HG03565 (cell line): ENCODE data around the gene EMP2.
"Not testable (repeated sequence)": the region's sequence is repeated elsewhere in the genome, so short reads cannot be mapped to it uniquely, and the experiment has no call there.

Experiments
- ATAC-seq: cut with Tn5 transposase; IDR thresholded peaks from one replicate; pipeline ENCODE4 v1.9.1; 2021; ENCODE audit warnings: mild to moderate bottlenecking, moderate library complexity; ENCODE audit not compliant: unreplicated experiment

The EMP2 gene

GRCh38 chr16:10554569-10554968 lies 25.8 kb downstream of the EMP2 start:
- no peak for ATAC-seq

DNA sequence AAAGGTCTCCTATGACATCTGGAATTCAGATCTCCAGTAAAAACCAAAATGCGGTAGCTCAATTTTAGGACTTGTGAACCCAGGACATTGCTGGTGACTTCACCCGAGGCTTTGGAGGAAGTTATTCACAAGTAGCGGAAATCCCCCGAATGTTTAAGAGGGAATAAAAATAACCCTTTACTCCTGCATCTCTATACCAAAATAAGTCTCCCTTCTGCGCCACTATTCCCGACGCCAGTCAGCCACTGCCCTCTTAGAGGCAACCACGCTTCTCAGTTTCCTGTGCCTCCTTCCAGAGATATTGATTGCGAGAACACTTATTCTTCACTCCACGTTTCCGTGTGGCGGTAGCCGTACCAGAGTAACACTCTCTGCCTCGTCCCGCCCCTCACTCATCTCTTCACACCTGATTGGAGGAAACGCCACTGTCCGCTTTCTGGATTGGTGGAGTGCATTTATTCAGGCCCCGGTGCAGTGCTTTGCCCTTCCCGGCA lies 27.4 kb downstream of the EMP2 start:
- peak; percentile 96 for ATAC-seq

- no peak for ATAC-seq
Observed at GRCh38 chr16:10552281-10552680, 28.1 kb downstream of the EMP2 start.

- no peak for ATAC-seq
Observed at GRCh38 chr16:10551881-10552280, 28.5 kb downstream of the EMP2 start.

DNA sequence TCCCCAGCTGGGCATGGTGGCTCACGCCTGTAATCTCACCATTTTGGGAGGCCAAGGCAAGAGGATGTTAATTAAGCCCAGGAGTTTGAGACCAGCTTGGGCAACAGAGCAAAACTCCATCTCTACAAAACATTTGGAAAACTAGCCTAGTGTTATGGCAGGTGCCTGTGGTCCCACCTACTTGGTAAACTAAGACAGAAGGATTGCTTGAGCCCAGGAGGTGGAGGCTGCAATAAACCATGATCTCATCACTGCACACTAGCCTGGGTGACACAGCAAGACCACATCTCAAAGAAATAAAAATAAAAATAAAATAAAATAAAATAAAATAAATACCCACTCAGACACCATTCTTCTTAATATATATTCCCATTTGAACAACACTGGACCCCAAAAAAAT lies 32.0 kb downstream of the EMP2 start:
- no peak for ATAC-seq

DNA sequence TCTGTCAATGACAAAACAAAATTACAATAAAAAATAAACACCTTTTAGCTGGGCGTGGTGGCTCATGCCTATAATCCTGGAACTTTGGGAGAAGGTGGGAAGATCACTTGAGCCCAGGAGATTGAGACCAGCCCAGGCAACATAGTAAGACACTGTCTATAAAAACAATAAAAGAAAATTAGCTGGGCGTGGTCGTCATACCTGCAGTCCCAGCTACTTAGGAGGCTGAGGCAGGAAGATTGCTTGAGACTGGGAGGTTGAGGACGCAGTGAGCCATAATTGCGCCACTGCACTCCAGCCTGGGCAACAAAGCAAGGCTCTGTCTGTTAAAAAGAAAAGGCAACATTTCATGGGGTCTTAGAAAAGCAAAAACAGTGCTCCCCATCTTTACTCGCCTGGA lies 32.7 kb downstream of the EMP2 start:
- no peak for ATAC-seq

DNA sequence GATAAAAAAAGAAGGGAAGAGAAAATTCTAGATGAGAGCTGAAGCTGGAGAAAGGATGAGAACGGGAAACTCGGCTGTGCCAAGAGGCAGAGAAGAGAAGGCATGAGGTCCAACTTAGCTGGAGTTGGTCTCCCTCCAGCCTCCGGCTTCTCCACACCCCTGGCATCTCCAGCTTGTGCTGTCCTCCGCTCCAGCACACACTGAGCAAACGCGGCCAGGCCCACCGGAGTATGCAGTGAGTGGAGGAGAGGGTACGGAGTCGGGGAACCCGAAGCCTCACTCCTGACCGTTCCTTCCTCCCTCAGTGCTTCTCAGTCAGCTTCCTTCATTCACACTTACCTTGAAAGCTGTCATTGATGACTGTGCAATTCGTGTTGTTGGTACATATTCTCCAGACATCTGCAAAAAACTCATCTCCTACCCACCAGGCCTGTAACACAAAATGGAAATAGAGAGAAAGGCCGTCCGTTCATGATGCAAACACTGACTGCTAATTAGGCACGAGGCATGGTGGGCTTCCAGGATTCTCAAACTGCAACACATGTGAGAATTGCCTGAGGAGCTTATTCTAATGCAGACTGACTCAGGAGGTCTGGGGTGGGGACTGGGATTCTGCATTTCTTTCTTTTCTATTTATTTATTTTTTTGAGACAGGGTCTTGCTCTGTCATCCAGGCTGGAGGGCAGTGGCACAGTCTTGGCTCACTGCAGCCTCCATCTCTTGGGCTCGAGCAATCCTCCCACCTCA lies 37.0 kb downstream of the EMP2 start:
- ATAC-seq, result no peak

DNA sequence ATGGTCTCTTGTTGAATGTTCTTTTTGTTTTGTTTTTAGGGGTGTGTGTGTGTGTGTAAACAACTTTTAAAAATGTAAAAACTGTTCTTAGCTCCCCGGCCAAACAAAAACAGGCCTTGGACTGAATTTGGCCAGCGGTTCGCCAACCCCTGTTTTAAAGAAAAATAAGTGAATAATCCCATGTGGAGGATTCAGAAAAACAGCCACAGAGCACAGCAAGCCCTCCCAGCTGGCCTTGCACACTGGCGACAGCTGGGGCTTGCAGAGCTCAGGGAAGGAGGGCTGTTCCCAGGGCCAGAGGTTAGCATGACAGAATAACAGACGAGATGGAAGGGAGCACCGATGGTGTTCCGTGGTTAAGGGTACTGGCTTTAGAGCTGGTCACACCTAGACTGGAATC lies 39.0 kb downstream of the EMP2 start:
- no peak for ATAC-seq

GRCh38 chr16:10539793-10540192 lies 40.6 kb downstream of the EMP2 start:
- ATAC-seq, result no peak

DNA sequence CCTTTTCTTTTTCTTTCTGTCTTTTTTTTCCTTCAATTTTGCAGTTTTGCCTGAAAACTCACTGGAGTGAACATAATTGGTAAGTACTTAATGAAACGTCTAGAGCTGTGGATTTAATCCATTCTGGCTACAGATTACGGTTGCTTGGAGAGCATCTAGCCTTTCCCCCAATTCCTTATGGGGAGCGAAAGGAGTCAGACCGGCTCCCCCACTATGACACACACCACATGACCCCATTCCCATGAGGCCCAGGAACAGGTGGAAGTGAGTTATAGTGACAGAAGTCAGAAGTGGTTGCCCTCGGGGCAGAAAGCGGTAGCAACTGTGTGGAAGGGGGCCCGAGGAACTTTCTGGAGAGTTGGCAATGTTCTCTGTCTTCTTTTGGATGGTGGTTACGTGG lies 41.2 kb downstream of the EMP2 start:
- ATAC-seq, result no peak

GRCh38 chr16:10538583-10538982 lies 41.8 kb downstream of the EMP2 start:
- ATAC-seq, result no peak

DNA sequence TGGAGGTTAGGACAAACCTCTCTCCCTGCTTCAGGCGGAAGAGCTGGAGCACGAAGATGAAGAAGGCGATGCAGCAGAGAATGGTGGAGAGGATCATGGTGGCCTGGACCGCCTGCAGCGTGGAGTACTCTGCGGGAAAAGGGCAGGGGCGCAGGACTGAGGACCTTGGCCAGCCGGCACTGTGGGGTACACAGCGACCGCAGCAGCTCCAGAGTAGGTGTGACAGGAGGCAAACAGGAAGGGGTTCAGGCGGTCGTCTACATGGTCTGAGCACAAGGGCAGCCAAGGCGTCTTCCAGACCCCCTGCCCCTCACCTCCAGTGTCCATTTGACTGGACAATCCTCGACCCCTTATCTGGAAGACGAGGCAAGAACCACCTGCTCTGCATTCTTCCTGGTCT lies 42.5 kb downstream of the EMP2 start:
- no peak for ATAC-seq

- ATAC-seq, result no peak
Observed at GRCh38 chr16:10536814-10537389, 43.5 kb downstream of the EMP2 start.

DNA sequence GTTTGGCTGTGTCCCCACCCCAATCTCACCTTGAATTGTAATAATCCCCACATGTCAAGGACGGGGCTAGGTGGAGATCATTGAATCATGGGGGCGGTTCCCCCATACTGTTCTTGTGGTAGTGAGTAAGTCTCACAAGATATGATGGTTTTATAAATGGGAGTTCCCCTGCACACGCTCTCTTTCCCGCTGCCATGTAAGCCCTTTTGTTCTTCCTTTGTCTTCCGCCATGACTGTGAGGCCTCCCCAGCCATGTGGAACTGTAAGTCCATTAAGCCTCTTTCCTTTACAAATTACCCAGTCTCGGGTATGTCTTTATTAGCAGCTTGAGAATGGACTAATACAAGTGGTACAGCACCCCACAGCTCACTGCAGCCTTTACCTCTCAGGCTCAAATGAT lies 44.1 kb downstream of the EMP2 start:
- not testable (repeated sequence) for ATAC-seq

DNA sequence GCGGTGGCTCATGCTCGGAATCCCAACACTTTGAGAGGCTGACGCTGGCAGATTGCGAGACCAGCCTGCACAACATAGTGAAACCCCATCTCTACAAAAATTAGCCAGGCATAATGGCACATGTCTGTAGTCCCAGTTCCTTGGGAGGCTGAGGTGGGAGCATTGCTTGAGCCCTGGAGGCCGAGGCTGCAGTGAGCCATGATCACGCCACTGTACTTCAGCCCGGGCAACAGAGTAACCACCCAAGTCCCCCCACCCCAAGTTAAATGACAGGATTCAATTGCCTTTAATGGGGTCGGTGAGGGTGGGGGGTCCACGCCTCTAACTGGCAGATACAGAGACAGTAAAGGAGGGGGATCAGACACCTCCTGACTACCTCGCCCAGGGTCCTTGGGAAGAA lies 44.9 kb downstream of the EMP2 start:
- no peak for ATAC-seq

- ATAC-seq, result no peak
Observed at GRCh38 chr16:10534748-10535147, 45.6 kb downstream of the EMP2 start.

DNA sequence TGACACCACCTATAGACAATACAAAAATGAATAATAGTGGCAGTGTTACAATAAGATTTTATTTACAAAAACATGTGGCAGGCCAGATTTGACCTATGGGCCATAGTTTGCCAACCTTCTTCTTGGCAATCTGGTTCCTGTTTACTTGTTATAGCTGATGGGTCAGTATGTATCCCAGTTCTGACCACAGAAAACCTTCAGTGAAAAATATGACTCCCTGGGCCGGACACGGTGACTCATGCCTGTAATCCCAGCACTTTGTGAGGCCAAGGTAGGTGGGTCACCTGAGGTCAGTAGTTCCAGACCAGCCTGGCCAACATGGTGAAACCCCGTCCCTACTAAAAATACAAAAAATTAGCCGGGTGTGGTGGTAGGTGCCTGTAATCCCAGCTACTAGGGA lies 46.8 kb downstream of the EMP2 start:
- not testable (repeated sequence) for ATAC-seq

DNA sequence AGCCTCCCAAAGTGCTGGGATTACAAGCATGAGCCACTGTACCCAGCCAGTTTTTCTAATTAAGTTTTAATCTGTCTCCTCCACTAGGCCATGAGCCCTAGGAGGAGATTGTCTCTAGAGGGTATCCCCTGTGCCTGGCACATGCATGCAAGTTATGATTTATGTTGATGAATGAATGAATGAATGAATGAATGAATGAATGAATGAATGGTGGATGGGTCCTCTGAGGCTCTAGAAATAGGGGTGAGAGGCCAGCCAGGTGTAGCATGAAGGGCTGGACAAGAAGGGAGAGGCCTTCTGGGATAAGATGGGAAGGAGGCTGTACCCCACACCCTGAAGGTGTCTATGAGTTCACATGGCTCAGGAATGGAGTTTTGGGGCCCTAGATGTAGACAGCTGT lies 48.8 kb downstream of the EMP2 start:
- ATAC-seq, result no peak

- no peak for ATAC-seq
Observed at GRCh38 chr16:10530685-10531084, 49.7 kb downstream of the EMP2 start.

DNA sequence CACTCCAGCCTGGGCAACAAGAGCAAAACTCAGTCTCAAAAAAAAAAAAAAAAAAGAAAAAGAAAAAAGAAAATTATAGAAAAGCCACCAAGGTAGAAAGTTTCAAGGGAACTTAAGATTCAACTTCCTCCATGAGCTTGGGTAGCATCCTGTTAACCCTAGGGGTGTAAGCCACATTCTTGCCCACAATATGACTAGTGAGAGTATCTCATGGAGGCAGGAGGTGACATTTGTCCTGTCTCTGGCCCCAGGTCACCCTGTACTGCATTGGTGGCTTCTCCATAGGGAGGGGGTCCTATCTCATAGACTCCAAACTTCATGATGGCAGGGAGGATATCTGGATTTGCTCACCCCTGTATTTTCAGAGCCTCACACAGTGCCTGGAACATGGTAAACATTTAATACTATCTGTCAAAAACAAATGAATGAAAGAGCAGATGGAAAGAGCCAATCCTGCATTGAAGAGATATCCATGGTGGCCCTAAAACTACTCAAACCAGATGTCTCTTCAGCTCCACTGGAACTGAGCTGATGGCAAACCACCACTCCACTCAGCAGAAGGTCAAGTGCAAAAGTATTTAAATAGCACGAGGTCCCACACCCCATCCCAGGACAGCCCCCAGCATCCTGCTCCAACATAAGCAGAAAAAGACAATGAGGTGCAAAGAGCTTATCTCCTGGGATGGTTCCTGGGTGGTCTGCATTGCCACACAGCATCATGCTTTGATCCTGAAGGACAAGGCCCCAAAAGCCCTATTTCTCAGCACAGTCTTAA lies 50.3 kb downstream of the EMP2 start:
- ATAC-seq, result no peak

DNA sequence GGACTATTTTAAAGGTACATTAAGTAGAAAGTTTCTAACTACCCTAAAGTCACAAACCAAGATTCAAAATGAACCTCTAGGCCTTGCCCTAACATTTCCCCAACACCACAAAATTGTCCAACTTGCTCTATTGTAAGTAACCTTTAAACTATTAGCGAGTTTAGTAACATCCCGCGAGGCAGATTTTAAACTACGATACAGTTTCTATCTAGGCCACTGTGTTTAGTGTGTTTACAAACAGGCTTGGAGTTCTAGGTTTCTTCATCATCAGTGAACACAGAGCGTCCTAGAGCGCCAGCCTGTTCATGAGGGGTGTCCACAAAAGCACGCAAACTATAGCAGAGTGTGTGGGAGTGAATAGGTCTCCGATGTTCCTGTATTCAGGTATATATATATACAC lies 51.8 kb downstream of the EMP2 start:
- ATAC-seq, result no peak

DNA sequence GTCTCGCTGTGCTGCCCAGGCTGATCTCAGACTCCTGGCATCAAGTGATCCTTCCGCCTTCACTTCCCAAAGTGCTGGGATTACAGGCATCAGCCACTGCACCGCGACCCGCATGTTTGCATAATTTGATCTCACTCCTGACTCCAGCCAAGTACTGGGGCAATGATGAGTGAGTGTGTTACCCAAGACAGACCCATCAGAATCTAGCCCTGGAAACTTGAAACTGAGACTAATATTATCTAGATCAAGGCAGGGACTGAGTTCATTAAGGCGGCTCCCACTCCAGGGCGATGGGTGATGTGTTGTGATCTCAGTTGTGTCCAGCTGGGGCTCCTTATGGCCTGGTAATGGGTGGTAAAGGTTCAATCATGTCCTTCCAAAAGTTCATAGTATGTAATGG lies 53.4 kb downstream of the EMP2 start:
- ATAC-seq, result no peak
